ENCODE data around the gene FRAS1.
"Not testable (repeated sequence)": the region's sequence is repeated elsewhere in the genome, so short reads cannot be mapped to it uniquely, and the experiment has no call there.

The FRAS1 gene

GRCh38 chr4:78545275-78546246 is 488.4 kb downstream of the FRAS1 start:
- no peak overlapping the region for H3K4me3 ChIP-seq (ENCODE audit: low read depth, low read length)
- no peak for TF ChIP-seq CTCF (IDR thresholded peaks at IDR 0.05; ENCODE audit: low read depth, low read length)

DNA sequence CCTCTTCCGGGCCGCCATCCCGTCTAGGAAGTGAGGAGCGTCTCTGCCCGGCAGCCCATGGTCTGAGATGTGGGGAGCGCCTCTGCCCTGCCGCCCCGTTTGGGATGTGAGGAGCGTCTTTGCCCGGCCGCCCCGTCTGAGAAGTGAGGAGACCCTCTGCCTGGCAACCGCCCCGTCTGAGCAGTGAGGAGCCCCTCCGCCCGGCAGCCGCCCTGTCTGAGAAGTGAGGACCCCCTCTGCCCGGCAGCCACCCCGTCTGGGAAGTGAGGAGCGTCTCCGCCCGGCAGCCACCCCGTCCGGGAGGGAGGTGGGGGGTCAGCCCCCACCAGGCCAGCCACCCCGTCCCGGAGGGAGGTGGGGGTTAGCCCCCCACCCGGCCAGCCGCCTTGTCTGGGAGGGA is 490.8 kb downstream of the FRAS1 start:
- H3K4me3 ChIP-seq (ENCODE audit: low read depth, low read length), result not testable (repeated sequence)

GRCh38 chr4:78548889-78549288 is 491.8 kb downstream of the FRAS1 start:
- not testable (repeated sequence) for H3K4me3 ChIP-seq (ENCODE audit: low read depth, low read length)

DNA sequence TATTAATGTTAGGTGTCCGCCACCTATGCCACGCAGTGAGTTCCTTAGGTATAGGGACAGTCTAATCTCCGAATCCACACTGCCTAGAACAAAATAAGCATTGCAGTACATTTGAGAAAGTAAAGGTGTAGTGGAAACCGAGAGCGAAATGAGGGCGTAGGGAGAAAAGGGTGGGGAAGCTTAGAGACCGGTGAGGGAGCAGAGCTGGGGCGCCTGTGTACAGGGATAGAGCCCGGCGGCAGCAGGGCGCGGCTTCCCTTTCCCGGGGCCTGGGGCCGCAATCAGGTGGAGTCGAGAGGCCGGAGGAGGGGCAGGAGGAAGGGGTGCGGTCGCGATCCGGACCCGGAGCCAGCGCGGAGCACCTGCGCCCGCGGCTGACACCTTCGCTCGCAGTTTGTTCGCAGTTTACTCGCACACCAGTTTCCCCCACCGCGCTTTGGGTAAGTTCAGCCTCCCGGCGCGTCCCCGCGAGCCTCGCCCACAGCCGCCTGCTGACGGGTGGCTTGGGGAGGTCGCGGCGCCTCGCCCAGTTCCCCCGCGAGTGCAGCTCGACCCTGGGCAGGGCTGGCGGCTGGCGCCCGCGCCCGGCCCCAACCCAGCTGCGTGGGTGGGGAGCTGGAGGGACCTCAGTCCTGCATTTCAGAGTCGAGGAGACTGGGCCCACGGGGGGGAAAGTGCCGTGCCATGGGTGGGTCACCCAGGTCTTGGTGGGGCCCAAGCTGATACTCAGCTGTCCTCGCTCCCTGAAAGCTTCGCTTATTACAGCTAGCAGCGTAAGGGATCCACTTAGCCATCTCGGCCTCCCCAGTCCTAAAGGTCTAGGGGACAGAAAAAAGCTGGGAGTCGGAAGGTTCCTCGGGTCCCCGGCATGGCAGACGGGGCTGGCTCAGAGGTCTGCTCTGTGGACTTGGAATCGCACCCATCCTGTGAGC is 494.6 kb downstream of the FRAS1 start, which contains the start of gene ANXA3:
Gene ANXA3, plus strand, starts transcription at position 351 of the 932 bp plus-strand sequence. CDS start 2,704 bp downstream, outside the sequence.
- TF ChIP-seq CTCF (IDR thresholded peaks at IDR 0.05; ENCODE audit: low read depth, low read length), result no peak
- H3K4me3 ChIP-seq (ENCODE audit: low read depth, low read length), result peak within 1 kb of the TSS; percentile 64

GRCh38 chr4:78552389-78553042 is 495.4 kb downstream of the FRAS1 start:
- peak overlapping the region; percentile 64 for H3K4me3 ChIP-seq (ENCODE audit: low read depth, low read length)
- TF ChIP-seq CTCF (IDR thresholded peaks at IDR 0.05; ENCODE audit: low read depth, low read length), result no peak

- TF ChIP-seq CTCF (IDR thresholded peaks at IDR 0.05; ENCODE audit: low read depth, low read length), result no peak
- no peak overlapping the region for H3K4me3 ChIP-seq (ENCODE audit: low read depth, low read length)
Measured at GRCh38 chr4:78553043-78553396, 495.9 kb downstream of the FRAS1 start.

- no peak for TF ChIP-seq CTCF (IDR thresholded peaks at IDR 0.05; ENCODE audit: low read depth, low read length)
- no peak overlapping the region for H3K4me3 ChIP-seq (ENCODE audit: low read depth, low read length)
Measured at GRCh38 chr4:78553529-78554060, 496.5 kb downstream of the FRAS1 start.
